ENCODE data around the gene POPDC2. TPM values are rescaled to one million over a fixed set of nuclear protein-coding genes. Genes with fewer than 3 reads are reported as not detected.

Gene POPDC2
- total RNA-seq, 1 donor from 2014 or later: 3.5 TPM

DNA sequence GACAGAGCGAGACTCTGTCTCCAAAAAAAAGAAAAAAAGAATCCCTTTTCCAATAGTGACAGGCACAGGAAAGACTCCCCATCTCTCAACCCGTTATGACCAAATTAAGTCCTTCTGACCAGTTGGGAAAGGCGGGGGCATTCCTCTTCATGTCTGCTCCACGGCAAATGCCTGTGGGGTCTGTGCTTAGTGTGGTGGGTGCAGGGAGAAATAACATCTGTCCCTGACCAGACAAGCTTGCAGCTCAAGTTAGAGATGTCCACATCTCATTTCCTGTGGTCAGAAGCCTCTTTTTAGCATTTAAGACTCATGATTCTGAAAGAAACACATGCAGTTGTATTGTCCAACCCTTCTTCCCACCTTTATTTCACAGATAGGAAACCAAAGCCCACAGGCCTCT lies 46.5 kb downstream of the POPDC2 start:
- peaks cover 4% of the 10 kb centered on the region for H3K4me1 Mint-ChIP-seq
- H3K36me3 Mint-ChIP-seq: no peaks in the 10 kb centered on the region
- H3K9me3 Mint-ChIP-seq: peaks cover 4% of the 10 kb centered on the region
- no peaks in the 10 kb centered on the region for H3K27me3 Mint-ChIP-seq (ENCODE audit: low read depth)
- TF ChIP-seq, protein P1, sequence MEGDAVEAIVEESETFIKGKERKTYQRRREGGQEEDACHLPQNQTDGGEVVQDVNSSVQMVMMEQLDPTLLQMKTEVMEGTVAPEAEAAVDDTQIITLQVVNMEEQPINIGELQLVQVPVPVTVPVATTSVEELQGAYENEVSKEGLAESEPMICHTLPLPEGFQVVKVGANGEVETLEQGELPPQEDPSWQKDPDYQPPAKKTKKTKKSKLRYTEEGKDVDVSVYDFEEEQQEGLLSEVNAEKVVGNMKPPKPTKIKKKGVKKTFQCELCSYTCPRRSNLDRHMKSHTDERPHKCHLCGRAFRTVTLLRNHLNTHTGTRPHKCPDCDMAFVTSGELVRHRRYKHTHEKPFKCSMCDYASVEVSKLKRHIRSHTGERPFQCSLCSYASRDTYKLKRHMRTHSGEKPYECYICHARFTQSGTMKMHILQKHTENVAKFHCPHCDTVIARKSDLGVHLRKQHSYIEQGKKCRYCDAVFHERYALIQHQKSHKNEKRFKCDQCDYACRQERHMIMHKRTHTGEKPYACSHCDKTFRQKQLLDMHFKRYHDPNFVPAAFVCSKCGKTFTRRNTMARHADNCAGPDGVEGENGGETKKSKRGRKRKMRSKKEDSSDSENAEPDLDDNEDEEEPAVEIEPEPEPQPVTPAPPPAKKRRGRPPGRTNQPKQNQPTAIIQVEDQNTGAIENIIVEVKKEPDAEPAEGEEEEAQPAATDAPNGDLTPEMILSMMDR (IDR thresholded peaks at IDR 0.05; ENCODE audit: unreplicated experiment): no peak
- no peak for DNase-seq (ENCODE audit: low spot score in 2 of 2, unreplicated experiment in 2 of 2)
- no peak overlapping the region for H3K27ac Mint-ChIP-seq
- H3K4me3 Mint-ChIP-seq: no peak overlapping the region

DNA sequence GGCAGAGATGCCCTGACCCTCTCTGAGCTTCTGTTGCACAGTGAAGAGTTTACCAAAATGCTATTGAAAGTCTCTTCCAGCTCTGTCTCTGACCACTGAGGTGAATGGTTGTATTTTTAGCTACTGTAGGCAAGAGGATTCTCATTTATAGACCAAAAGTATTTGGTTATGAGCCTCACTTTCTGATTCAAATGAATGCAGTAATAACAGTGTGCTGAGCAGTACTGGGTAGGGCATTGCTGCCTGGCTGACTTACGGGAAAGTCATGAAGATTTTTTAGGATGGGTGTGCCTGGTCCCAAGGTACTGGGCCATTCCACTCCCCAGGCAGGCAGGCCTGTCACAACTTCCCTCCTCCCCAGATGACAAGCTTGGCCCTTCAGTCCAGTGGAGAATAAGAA lies 47.2 kb downstream of the POPDC2 start:
- Mint-ChIP-seq H3K36me3 (no peaks in the 10 kb centered on the region), H3K27ac (no peak overlapping the region), H3K27me3 (ENCODE audit: low read depth) (no peaks in the 10 kb centered on the region), H3K4me3 (no peak overlapping the region), H3K4me1 (peaks cover 4% of the 10 kb centered on the region), H3K9me3 (peaks cover 4% of the 10 kb centered on the region)
- TF ChIP-seq, protein P1 (IDR thresholded peaks at IDR 0.05; ENCODE audit: unreplicated experiment): no peak
- DNase-seq (ENCODE audit: low spot score in 2 of 2, unreplicated experiment in 2 of 2): no peak

DNA sequence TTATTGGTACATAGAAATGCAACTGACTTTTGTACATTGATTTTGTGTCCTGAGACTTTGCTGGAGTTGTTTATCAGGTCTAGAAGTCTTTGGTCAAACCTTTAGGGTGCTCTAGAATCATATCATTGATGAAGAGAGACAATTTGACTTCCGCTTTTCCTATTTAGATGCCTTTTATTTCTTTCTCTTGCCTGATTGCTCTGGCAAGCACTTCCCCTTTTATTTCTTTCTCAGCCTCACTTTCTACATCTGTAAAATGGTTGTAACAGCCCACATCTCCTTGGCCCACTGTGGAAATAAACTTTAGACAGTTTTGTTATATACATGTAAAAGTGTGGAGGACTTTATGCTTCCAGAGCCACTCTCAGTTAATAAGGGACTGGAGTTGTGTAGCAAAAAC lies 48.7 kb downstream of the POPDC2 start:
- Mint-ChIP-seq H3K4me3 (no peak overlapping the region), H3K27ac (no peak overlapping the region), H3K36me3 (no peaks in the 10 kb centered on the region), H3K9me3 (peaks cover 4% of the 10 kb centered on the region), H3K27me3 (ENCODE audit: low read depth) (no peaks in the 10 kb centered on the region), H3K4me1 (peaks cover 4% of the 10 kb centered on the region)
- TF ChIP-seq, protein P1 (IDR thresholded peaks at IDR 0.05; ENCODE audit: unreplicated experiment): no peak
- no peak for DNase-seq (ENCODE audit: low spot score in 2 of 2, unreplicated experiment in 2 of 2)

DNA sequence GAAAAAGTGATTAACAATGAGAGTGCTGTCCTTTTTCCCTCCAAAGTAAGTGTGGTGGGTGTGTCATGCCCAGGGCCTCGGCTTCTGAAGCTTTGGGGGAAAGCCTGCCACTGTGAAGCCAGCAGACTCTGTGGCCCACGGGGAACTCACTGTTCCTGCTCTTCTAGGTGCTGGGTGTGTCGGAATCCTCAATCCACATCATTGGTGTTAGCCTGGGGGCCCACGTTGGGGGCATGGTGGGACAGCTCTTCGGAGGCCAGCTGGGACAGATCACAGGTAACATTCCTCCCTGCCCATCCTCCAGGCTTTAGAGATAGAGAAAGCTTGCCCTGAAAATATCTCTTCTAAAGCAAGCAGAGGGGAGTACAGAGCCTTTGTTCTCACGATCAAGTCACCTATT lies 51.1 kb downstream of the POPDC2 start:
- peaks cover 4% of the 10 kb centered on the region for H3K9me3 Mint-ChIP-seq
- TF ChIP-seq, protein P1 (IDR thresholded peaks at IDR 0.05; ENCODE audit: unreplicated experiment): no peak
- H3K27me3 Mint-ChIP-seq (ENCODE audit: low read depth): no peaks in the 10 kb centered on the region
- no peak overlapping the region for H3K4me3 Mint-ChIP-seq
- peaks cover 4% of the 10 kb centered on the region for H3K4me1 Mint-ChIP-seq
- no peak overlapping the region for H3K27ac Mint-ChIP-seq
- no peak for DNase-seq (ENCODE audit: low spot score in 2 of 2, unreplicated experiment in 2 of 2)
- H3K36me3 Mint-ChIP-seq: no peaks in the 10 kb centered on the region

DNA sequence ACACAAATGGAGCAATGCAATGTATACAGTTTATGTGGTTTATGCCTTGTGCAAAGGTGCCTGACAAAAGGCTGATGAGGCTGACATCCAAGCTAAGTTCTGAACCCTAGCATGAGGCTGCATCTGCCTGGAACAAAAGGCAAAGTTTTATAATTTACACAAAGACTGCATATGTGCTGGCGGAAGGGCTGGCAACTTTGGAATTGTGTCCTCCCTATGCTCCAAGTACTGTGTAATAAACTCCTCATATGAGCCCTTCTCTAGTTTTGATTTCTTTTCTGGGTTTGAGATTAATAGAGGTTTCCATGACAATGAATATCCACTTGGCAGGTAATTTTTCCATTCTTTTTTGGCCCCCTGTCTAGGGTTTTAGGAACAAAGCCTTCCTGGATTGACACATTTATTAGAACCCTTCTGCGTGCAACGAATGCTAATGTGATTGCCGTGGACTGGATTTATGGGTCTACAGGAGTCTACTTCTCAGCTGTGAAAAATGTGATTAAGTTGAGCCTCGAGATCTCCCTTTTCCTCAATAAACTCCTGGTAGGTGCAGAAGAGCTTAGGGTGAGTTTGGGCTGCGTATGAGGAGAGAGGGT lies 51.9 kb downstream of the POPDC2 start:
- Mint-ChIP-seq H3K36me3 (no peaks in the 10 kb centered on the region), H3K4me3 (no peak overlapping the region), H3K27ac (no peak overlapping the region), H3K4me1 (peaks cover 4% of the 10 kb centered on the region), H3K27me3 (ENCODE audit: low read depth) (no peaks in the 10 kb centered on the region), H3K9me3 (peaks cover 4% of the 10 kb centered on the region)
- TF ChIP-seq, protein P1 (IDR thresholded peaks at IDR 0.05; ENCODE audit: unreplicated experiment): no peak
- no peak for DNase-seq (ENCODE audit: low spot score in 2 of 2, unreplicated experiment in 2 of 2)

DNA sequence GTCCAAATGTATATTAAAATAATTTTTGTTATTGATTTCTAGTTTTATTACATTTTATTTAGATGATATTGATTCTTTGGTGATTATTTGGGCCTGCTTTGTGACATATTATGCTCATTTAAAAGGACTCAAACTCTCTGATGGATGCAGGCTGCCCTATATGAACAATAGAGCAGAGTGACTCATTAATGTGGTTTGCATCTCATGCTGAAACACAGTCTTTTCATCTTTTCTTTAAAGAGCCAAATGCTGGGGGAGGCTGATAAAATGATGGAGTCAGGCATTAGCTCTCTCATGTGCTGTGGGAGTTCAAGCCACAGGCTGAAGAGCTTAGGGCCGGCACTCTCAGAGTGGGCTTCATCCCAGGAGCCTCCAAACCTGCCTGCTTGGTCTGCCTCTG lies 55.5 kb downstream of the POPDC2 start:
- Mint-ChIP-seq H3K4me3 (no peak overlapping the region), H3K4me1 (peaks cover 18% of the 10 kb centered on the region), H3K27ac (no peak overlapping the region), H3K27me3 (ENCODE audit: low read depth) (no peaks in the 10 kb centered on the region), H3K36me3 (no peaks in the 10 kb centered on the region), H3K9me3 (no peaks in the 10 kb centered on the region)
- no peak for DNase-seq (ENCODE audit: low spot score in 2 of 2, unreplicated experiment in 2 of 2)
- TF ChIP-seq, protein P1 (IDR thresholded peaks at IDR 0.05; ENCODE audit: unreplicated experiment): no peak

Measured in mesothelial cell of epicardium (in vitro differentiated cells).